GM12878 (cell line): Measurements from ENCODE around the gene DGLUCY. TPM values are rescaled to one million over a fixed set of nuclear protein-coding genes. Genes with fewer than 3 reads are reported as not detected.

Source experiments
- ATAC-seq: fragments of 200-7000 bp; cut with Tn5 transposase; 3 replicates; pipeline ENCODE4 v1.9.1; 2020; ENCODE audit warnings: mild to moderate bottlenecking, moderate library complexity
- BruUV-seq: library from RNA; stranded (reverse); fragments of 400-500 nt; replicated peaks from 2 replicates; lab custom pipeline; 2021; lab: Mats Ljungman, UMichigan
- CTCF ChIA-PET: fragments of 300-600 bp; sonication (Branson Sonifier 250); formaldehyde crosslinking; extraction: SDS; loops from one replicate; lab custom pipeline; 2021; ENCODE audit warnings: inconsistent platforms; lab: Yijun Ruan, JAX
- POLR2A ChIA-PET: fragments of 350-600 bp; formaldehyde crosslinking; extraction: SDS; loops from one replicate; lab custom pipeline; 2021; ENCODE audit warnings: inconsistent platforms; lab: Charles Lee
- RAD21 ChIA-PET: fragments of 300-600 bp; sonication (Branson Sonifier 250); formaldehyde crosslinking; loops from one replicate; lab custom pipeline; 2023; ENCODE audit warnings: antibody characterized with exemption; ENCODE audit not compliant: unreplicated experiment; lab: Charles Lee
- SMC1A ChIA-PET: fragments of 300-600 bp; sonication (Branson Sonifier 250); formaldehyde crosslinking; loops from one replicate; lab custom pipeline; 2023; ENCODE audit not compliant: unreplicated experiment, uncharacterized antibody; lab: Charles Lee
- DNase-seq: peaks from one replicate; pipeline ENCODE4 v3.0.0-alpha.2; 2011; ENCODE audit warnings: low read depth, low spot score
- FAIRE-seq: peaks from 3 replicates; lab custom pipeline; 2011; peaks lifted over from hg19 to GRCh38; lab: Jason Lieb, UNC
- H2AFZ ChIP-seq: 2 replicates; pipeline ENCODE4 v1.6.0; 2011; ENCODE audit warnings: low read depth, low read length, control low read depth; ENCODE audit not compliant: control insufficient read depth
- H3K27ac ChIP-seq: 2 replicates; pipeline ENCODE4 v1.5.1; 2011; ENCODE audit warnings: control low read depth; ENCODE audit not compliant: control insufficient read depth, insufficient read depth
- H3K27me3 ChIP-seq, 2 experiments: replicated peaks in 1 of 2; 2 replicates each; pipeline versions ENCODE4 v1.6.0 to v1.6.1; 2011; ENCODE audit warnings: low read length in 1 of 2; ENCODE audit not compliant: control insufficient read depth in 2 of 2, insufficient read depth in 2 of 2
- H3K36me3 ChIP-seq, 2 experiments: 2 replicates each; pipeline ENCODE4 v1.5.1; 2011; ENCODE audit warnings: low read length in 1 of 2; ENCODE audit not compliant: control insufficient read depth in 2 of 2, insufficient read depth in 2 of 2
- H3K4me1 ChIP-seq: 2 replicates; pipeline ENCODE4 v1.6.1; 2011; ENCODE audit warnings: mild to moderate bottlenecking, low read length, moderate library complexity, mixed read lengths; ENCODE audit not compliant: control insufficient read depth, insufficient read depth
- H3K4me2 ChIP-seq: 2 replicates; pipeline ENCODE4 v1.6.0; 2011; ENCODE audit warnings: control low read depth; ENCODE audit not compliant: control insufficient read depth, insufficient read depth
- H3K4me3 ChIP-seq: fragments of 200-600 bp; sonication (generic); 2 replicates; pipeline ENCODE4 v1.5.1; 2016
- H3K79me2 ChIP-seq: 2 replicates; pipeline ENCODE4 v1.6.0; 2011; ENCODE audit warnings: low read length; ENCODE audit not compliant: control insufficient read depth, insufficient read depth
- H3K9ac ChIP-seq: 2 replicates; pipeline ENCODE4 v1.8.0; 2011; ENCODE audit warnings: low read length, control low read depth, mixed read lengths; ENCODE audit not compliant: control insufficient read depth, insufficient read depth
- H3K9me3 ChIP-seq: replicated peaks from 3 replicates; pipeline ENCODE4 v1.5.1; 2011; ENCODE audit warnings: mild to moderate bottlenecking, low read length; ENCODE audit not compliant: control insufficient read depth, insufficient read depth
- H4K20me1 ChIP-seq: 2 replicates; pipeline ENCODE4 v1.6.0; 2011; ENCODE audit not compliant: control insufficient read depth, insufficient read depth
- E2F4 ChIP-seq: IDR thresholded peaks from 2 replicates; pipeline ENCODE4 v1.6.1; 2012; ENCODE audit warnings: low read depth, low read length, improper control_type of control experiment
- POLR2A ChIP-seq: IDR thresholded peaks from 2 replicates; pipeline ENCODE4 v1.6.1; 2011; ENCODE audit warnings: low read depth, mild to moderate bottlenecking, low read length
- TBL1XR1 ChIP-seq: IDR thresholded peaks from 2 replicates; pipeline ENCODE4 v1.6.1; 2012; ENCODE audit warnings: low read depth, low read length, improper control_type of control experiment
- USF1 ChIP-seq: IDR thresholded peaks from 2 replicates; pipeline ENCODE4 v1.6.1; 2011; ENCODE audit warnings: borderline replicate concordance, low read depth, mild to moderate bottlenecking, moderate library complexity, mixed read lengths, low read length; ENCODE audit not compliant: insufficient read depth; ENCODE audit errors: extremely low read length
- YBX1 ChIP-seq: fragments of 450-650 bp; IDR thresholded peaks from 2 replicates; pipeline ENCODE4 v1.6.1; 2016; ENCODE audit warnings: antibody characterized with exemption
- WGBS: methylation state at CpG from one replicate; pipeline ENCODE4 v1.1.6; 2016; ENCODE audit warnings: low lambda C conversion rate; ENCODE audit not compliant: insufficient replicate concordance, insufficient coverage; ENCODE audit errors: missing lambda C conversion rate; 5-methylcytosine and 5-hydroxymethylcytosine counted together
- in situ Hi-C: fragments of 300-500 bp; cut with MboI; formaldehyde crosslinking; loops from 9 replicates; pipeline ENCODE4 v1.14.3; 2018; ENCODE audit warnings: mixed read lengths
- intact Hi-C: fragments of 100-400 bp; cut with micrococcal nuclease; formaldehyde crosslinking; loops from one replicate; pipeline ENCODE4 v1.14.2; 2022; ENCODE audit not compliant: unreplicated experiment
- polyA plus RNA-seq, 11 experiments: library from polyadenylated mRNA; depleted of rRNA in 4 of 11; unstranded in 6 of 11; stranded (reverse) in 5 of 11; fragments of >200 nt; fragmentation: Nextera tagmentation in 4 of 11; fragmentation: Illumina TruSeq in 1 of 11; extraction: Ambion mirVana in 4 of 11; extraction: Trizol in 1 of 11; gene quantifications; 1 replicate in 1 of 11; 2 replicates in 10 of 11; pipeline versions ENCODE4 v1.2.1 to v1.2.3, GENCODE V29; 2011 to 2016; ENCODE audit warnings: inconsistent platforms in 2 of 11, missing spikeins in 2 of 11, low read depth in 1 of 11
- total RNA-seq, 4 experiments: library from RNA; depleted of rRNA in 3 of 4; stranded (reverse); fragments of >200 nt in 3 of 4; fragmentation: Illumina TruSeq in 1 of 4; extraction: Trizol in 1 of 4; gene quantifications; 2 replicates each; pipeline versions ENCODE4 v1.2.1 to v1.2.3, GENCODE V29; 2013 to 2021
- TF ChIP-seq, protein P1 (sequence below): IDR thresholded peaks from 2 replicates; pipeline ENCODE4 v1.6.1; 2011; ENCODE audit warnings: mild to moderate bottlenecking, low read depth, low read length, moderate library complexity; ENCODE audit not compliant: insufficient replicate concordance

The DGLUCY gene
- total and polyA plus RNA-seq, 10 of the 15 experiments (the other 5 are each of a cell fraction or from before 2014, with no cell fraction given): 15.0 to 70.3 (median 55.1) TPM

- Histone ChIP-seq H3K9me3 (no peaks in the 10 kb centered on the region), H3K27ac (no peak overlapping the region), H2AFZ (no peak overlapping the region), H3K36me3 (peaks cover 23 to 38% of the 10 kb centered on the region in 2 experiments)
- ATAC-seq: no peak
- RAD21 ChIA-PET: interaction anchor here (1.4 kb wide), 1 partner anchor 10 kb away, joined by 5 read pairs; no protein-coding TSS in a partner anchor
- TF ChIP-seq, protein P1, sequence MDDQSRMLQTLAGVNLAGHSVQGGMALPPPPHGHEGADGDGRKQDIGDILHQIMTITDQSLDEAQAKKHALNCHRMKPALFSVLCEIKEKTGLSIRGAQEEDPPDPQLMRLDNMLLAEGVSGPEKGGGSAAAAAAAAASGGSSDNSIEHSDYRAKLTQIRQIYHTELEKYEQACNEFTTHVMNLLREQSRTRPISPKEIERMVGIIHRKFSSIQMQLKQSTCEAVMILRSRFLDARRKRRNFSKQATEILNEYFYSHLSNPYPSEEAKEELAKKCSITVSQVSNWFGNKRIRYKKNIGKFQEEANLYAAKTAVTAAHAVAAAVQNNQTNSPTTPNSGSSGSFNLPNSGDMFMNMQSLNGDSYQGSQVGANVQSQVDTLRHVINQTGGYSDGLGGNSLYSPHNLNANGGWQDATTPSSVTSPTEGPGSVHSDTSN: no peak
- TF ChIP-seq YBX1: no peak
- no peak for TF ChIP-seq E2F4
- no peak for TF ChIP-seq USF1
- no peak for TF ChIP-seq POLR2A
- TF ChIP-seq TBL1XR1: no peak
- TF ChIP-seq, all 136 proteins: peak for 0
- no peaks in the 10 kb centered on the region for H3K4me1 ChIP-seq
- no peak overlapping the region for H3K9ac ChIP-seq
- FAIRE-seq: no peak
- H3K27me3 ChIP-seq: no peaks in the 10 kb centered on the region
- no peaks in the 10 kb centered on the region for H3K79me2 ChIP-seq
- POLR2A ChIA-PET: no interaction called here
- SMC1A ChIA-PET: interaction anchor here (1.6 kb wide), 1 partner anchor 97 kb away, joined by 5 read pairs; no protein-coding TSS in a partner anchor
- WGBS: 91% methylated on average over 12 of the region's 13 CpGs
- H4K20me1 ChIP-seq: no peaks in the 10 kb centered on the region
- intact Hi-C loops: no loop called here
- CTCF ChIA-PET: interaction anchor here (0.7 kb wide), 1 partner anchor 12 kb away, joined by 3 read pairs; no protein-coding TSS in a partner anchor
- no peak overlapping the region for H3K4me2 ChIP-seq
- H3K4me3 ChIP-seq: no peak overlapping the region
- no peak for DNase-seq
- BruUV-seq: no TSS peak
- in situ Hi-C loops: no loop called here
Observed at GRCh38 chr14:91273885-91274273, 160.0 kb downstream of the DGLUCY start.
